ENCODE results near the gene COX20.

- TF ChIP-seq POLR2A (IDR thresholded peaks at IDR 0.05; ENCODE audit: low read depth, low read length) (no peak), TAF1 (IDR thresholded peaks at IDR 0.05; ENCODE audit: low read depth, low read length) (no peak), POLR2AphosphoS5 (IDR thresholded peaks at IDR 0.05; ENCODE audit: low read depth, low read length) (no peak), PAX5 (IDR thresholded peaks at IDR 0.05; ENCODE audit: insufficient read depth, low read length, severe bottlenecking) (no peak)
Measured at GRCh38 chr1:244854865-244855578, 19.6 kb downstream of the COX20 start.

Data from GM12891 (cell line).